IPS-18a (cell line): ENCODE measurements around the gene S100A14.

Experiments
- H3K27ac ChIP-seq: one replicate; pipeline ENCODE4 v1.5.1; 2013; ENCODE audit warnings: low read length
- H3K27me3 ChIP-seq: one replicate; pipeline ENCODE4 v1.6.1; 2013; ENCODE audit warnings: mild to moderate bottlenecking, low read length; ENCODE audit not compliant: control insufficient read depth, insufficient read depth
- H3K36me3 ChIP-seq: one replicate; pipeline ENCODE4 v1.6.1; 2013; ENCODE audit warnings: low read depth, low read length; ENCODE audit not compliant: control insufficient read depth
- H3K4me1 ChIP-seq: one replicate; pipeline ENCODE4 v1.6.1; 2013; ENCODE audit warnings: low read depth, low read length; ENCODE audit not compliant: control insufficient read depth
- H3K4me3 ChIP-seq: one replicate; pipeline ENCODE4 v1.5.1; 2013; ENCODE audit warnings: low read length
- H3K9ac ChIP-seq: one replicate; pipeline ENCODE4 v1.6.1; 2013; ENCODE audit warnings: mild to moderate bottlenecking, low read length, moderate library complexity
- H3K9me3 ChIP-seq: one replicate; pipeline ENCODE4 v1.6.1; 2013; ENCODE audit warnings: low read depth, low read length; ENCODE audit not compliant: control insufficient read depth

Gene S100A14

GRCh38 chr1:153612755-153613331, 3.3 kb downstream of the S100A14 start, which contains the start of gene S100A16:
Gene S100A16 (minus strand): TSS chr1:153613137. CDS start chr1:153608151, 4,986 bp downstream.
- Histone ChIP-seq H3K9ac (peak within 1 kb of the TSS; percentile 6), H3K9me3 (no peaks in the 10 kb centered on the region), H3K36me3 (no peaks in the 10 kb centered on the region), H3K4me1 (peaks cover 28% of the 10 kb centered on the region), H3K4me3 (peak within 1 kb of the TSS; percentile 48), H3K27ac (no peak within 1 kb of the TSS), H3K27me3 (no peaks in the 10 kb centered on the region)

GRCh38 chr1:153612111-153612754, 3.9 kb downstream of the S100A14 start:
- peak overlapping the region; percentile 48 for H3K4me3 ChIP-seq
- peak overlapping the region; percentile 6 for H3K9ac ChIP-seq

GRCh38 chr1:153611356-153611755, 4.8 kb downstream of the S100A14 start:
- Histone ChIP-seq H3K9ac (no peak overlapping the region), H3K36me3 (no peaks in the 10 kb centered on the region), H3K27ac (no peak overlapping the region), H3K4me3 (no peak overlapping the region), H3K27me3 (no peaks in the 10 kb centered on the region), H3K4me1 (peaks cover 28% of the 10 kb centered on the region), H3K9me3 (no peaks in the 10 kb centered on the region)

More at GRCh38 chr1:153612111-153612754, 3.9 kb downstream of the S100A14 start:
- Histone ChIP-seq H3K27ac (no peak overlapping the region), H3K9me3 (no peaks in the 10 kb centered on the region), H3K4me1 (peaks cover 28% of the 10 kb centered on the region), H3K36me3 (no peaks in the 10 kb centered on the region), H3K27me3 (no peaks in the 10 kb centered on the region)

- Histone ChIP-seq H3K9me3 (no peaks in the 10 kb centered on the region), H3K4me3 (no peak overlapping the region), H3K27ac (no peak overlapping the region), H3K4me1 (peaks cover 28% of the 10 kb centered on the region), H3K27me3 (no peaks in the 10 kb centered on the region), H3K36me3 (no peaks in the 10 kb centered on the region), H3K9ac (no peak overlapping the region)
Measured at GRCh38 chr1:153610811-153611301, 5.3 kb downstream of the S100A14 start.

GRCh38 chr1:153610334-153610733, 5.8 kb downstream of the S100A14 start:
- peaks cover 28% of the 10 kb centered on the region for H3K4me1 ChIP-seq
- no peak overlapping the region for H3K4me3 ChIP-seq
- H3K27ac ChIP-seq = no peak overlapping the region
- no peaks in the 10 kb centered on the region for H3K9me3 ChIP-seq
- no peak overlapping the region for H3K9ac ChIP-seq
- no peaks in the 10 kb centered on the region for H3K27me3 ChIP-seq
- no peaks in the 10 kb centered on the region for H3K36me3 ChIP-seq

- no peak overlapping the region for H3K4me3 ChIP-seq
- no peaks in the 10 kb centered on the region for H3K27me3 ChIP-seq
- no peaks in the 10 kb centered on the region for H3K36me3 ChIP-seq
- no peak overlapping the region for H3K27ac ChIP-seq
- peaks cover 28% of the 10 kb centered on the region for H3K4me1 ChIP-seq
- no peak overlapping the region for H3K9ac ChIP-seq
- H3K9me3 ChIP-seq = no peaks in the 10 kb centered on the region
Measured at GRCh38 chr1:153609585-153609907, 6.6 kb downstream of the S100A14 start.

GRCh38 chr1:153608742-153609584, 7.2 kb downstream of the S100A14 start:
- Histone ChIP-seq H3K27me3 (no peaks in the 10 kb centered on the region), H3K27ac (no peak overlapping the region), H3K9ac (no peak overlapping the region), H3K36me3 (no peaks in the 10 kb centered on the region), H3K4me1 (peaks cover 28% of the 10 kb centered on the region), H3K4me3 (no peak overlapping the region), H3K9me3 (no peaks in the 10 kb centered on the region)

GRCh38 chr1:153608089-153608682, 7.9 kb downstream of the S100A14 start:
- no peaks in the 10 kb centered on the region for H3K27me3 ChIP-seq
- H3K9me3 ChIP-seq = no peaks in the 10 kb centered on the region
- no peak overlapping the region for H3K9ac ChIP-seq
- H3K4me1 ChIP-seq = peaks cover 24% of the 10 kb centered on the region
- no peaks in the 10 kb centered on the region for H3K36me3 ChIP-seq
- H3K27ac ChIP-seq = no peak overlapping the region
- no peak overlapping the region for H3K4me3 ChIP-seq

GRCh38 chr1:153607381-153607780, 8.7 kb downstream of the S100A14 start:
- Histone ChIP-seq H3K4me3 (no peak overlapping the region), H3K27ac (no peak overlapping the region), H3K36me3 (no peaks in the 10 kb centered on the region)

GRCh38 chr1:153606194-153606593, 9.9 kb downstream of the S100A14 start:
- H3K4me1 ChIP-seq = peaks cover 13% of the 10 kb centered on the region
- no peak overlapping the region for H3K27ac ChIP-seq
- no peaks in the 10 kb centered on the region for H3K36me3 ChIP-seq
- no peaks in the 10 kb centered on the region for H3K9me3 ChIP-seq
- no peak overlapping the region for H3K4me3 ChIP-seq
- no peaks in the 10 kb centered on the region for H3K27me3 ChIP-seq
- H3K9ac ChIP-seq = no peak overlapping the region

More at GRCh38 chr1:153607381-153607780, 8.7 kb downstream of the S100A14 start:
- Histone ChIP-seq H3K9me3 (no peaks in the 10 kb centered on the region), H3K27me3 (no peaks in the 10 kb centered on the region), H3K4me1 (peaks cover 17% of the 10 kb centered on the region), H3K9ac (no peak overlapping the region)

- Histone ChIP-seq H3K27ac (no peak overlapping the region), H3K27me3 (no peaks in the 10 kb centered on the region), H3K36me3 (no peaks in the 10 kb centered on the region), H3K9ac (no peak overlapping the region), H3K9me3 (no peaks in the 10 kb centered on the region), H3K4me3 (no peak overlapping the region), H3K4me1 (peaks cover 16% of the 10 kb centered on the region)
Measured at GRCh38 chr1:153602749-153603148, 13.4 kb downstream of the S100A14 start.
